ENCODE data around the gene TSPAN9.

The TSPAN9 gene

DNA sequence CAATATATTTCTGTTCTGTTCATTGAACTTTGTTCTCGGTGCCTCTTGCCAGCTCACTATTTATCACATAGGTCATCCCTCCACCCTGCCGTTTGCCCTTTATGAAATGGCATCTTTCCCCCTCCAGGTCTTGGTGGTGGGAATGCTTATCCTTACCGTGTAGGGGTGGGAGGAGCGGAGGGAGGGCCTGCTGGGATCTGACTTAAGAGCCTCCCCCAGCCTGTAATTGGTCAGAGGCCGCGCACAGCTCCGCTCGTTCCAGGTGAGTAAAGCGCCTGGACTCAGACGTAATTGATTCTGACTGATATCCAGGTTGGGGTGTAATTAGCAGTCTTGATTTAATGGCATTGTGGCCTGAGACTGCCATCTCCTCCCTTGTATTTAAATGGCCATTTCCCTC, 185.3 kb downstream of the TSPAN9 start:
- peaks cover 10% of the 10 kb centered on the region for H3K27me3 ChIP-seq (ENCODE audit: insufficient read depth, poor library complexity, severe bottlenecking)
- DNase-seq (ENCODE audit: low read depth in 1 of 2, low spot score in 1 of 2) = no peak
- no peak overlapping the region for H3K4me3 ChIP-seq (replicated peaks; ENCODE audit: insufficient read depth, low read length)
- no peak for TF ChIP-seq POLR2AphosphoS5 (IDR thresholded peaks at IDR 0.05; ENCODE audit: low read depth)
- TF ChIP-seq SPI1 (IDR thresholded peaks at IDR 0.05; ENCODE audit: borderline replicate concordance, low read depth) = no peak
- TF ChIP-seq, protein P1, sequence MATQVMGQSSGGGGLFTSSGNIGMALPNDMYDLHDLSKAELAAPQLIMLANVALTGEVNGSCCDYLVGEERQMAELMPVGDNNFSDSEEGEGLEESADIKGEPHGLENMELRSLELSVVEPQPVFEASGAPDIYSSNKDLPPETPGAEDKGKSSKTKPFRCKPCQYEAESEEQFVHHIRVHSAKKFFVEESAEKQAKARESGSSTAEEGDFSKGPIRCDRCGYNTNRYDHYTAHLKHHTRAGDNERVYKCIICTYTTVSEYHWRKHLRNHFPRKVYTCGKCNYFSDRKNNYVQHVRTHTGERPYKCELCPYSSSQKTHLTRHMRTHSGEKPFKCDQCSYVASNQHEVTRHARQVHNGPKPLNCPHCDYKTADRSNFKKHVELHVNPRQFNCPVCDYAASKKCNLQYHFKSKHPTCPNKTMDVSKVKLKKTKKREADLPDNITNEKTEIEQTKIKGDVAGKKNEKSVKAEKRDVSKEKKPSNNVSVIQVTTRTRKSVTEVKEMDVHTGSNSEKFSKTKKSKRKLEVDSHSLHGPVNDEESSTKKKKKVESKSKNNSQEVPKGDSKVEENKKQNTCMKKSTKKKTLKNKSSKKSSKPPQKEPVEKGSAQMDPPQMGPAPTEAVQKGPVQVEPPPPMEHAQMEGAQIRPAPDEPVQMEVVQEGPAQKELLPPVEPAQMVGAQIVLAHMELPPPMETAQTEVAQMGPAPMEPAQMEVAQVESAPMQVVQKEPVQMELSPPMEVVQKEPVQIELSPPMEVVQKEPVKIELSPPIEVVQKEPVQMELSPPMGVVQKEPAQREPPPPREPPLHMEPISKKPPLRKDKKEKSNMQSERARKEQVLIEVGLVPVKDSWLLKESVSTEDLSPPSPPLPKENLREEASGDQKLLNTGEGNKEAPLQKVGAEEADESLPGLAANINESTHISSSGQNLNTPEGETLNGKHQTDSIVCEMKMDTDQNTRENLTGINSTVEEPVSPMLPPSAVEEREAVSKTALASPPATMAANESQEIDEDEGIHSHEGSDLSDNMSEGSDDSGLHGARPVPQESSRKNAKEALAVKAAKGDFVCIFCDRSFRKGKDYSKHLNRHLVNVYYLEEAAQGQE (IDR thresholded peaks at IDR 0.05; ENCODE audit: insufficient replicate concordance, low read depth) = no peak
- no peak for TF ChIP-seq GABPA (IDR thresholded peaks at IDR 0.05; ENCODE audit: low read depth)
- TF ChIP-seq, protein P2, sequence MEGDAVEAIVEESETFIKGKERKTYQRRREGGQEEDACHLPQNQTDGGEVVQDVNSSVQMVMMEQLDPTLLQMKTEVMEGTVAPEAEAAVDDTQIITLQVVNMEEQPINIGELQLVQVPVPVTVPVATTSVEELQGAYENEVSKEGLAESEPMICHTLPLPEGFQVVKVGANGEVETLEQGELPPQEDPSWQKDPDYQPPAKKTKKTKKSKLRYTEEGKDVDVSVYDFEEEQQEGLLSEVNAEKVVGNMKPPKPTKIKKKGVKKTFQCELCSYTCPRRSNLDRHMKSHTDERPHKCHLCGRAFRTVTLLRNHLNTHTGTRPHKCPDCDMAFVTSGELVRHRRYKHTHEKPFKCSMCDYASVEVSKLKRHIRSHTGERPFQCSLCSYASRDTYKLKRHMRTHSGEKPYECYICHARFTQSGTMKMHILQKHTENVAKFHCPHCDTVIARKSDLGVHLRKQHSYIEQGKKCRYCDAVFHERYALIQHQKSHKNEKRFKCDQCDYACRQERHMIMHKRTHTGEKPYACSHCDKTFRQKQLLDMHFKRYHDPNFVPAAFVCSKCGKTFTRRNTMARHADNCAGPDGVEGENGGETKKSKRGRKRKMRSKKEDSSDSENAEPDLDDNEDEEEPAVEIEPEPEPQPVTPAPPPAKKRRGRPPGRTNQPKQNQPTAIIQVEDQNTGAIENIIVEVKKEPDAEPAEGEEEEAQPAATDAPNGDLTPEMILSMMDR (IDR thresholded peaks at IDR 0.05; ENCODE audit: insufficient read depth, low read length) = no peak
- H3K27ac ChIP-seq (replicated peaks) = no peak overlapping the region

GRCh38 chr12:3263282-3263681, 186.1 kb downstream of the TSPAN9 start:
- Histone ChIP-seq H3K27me3 (ENCODE audit: insufficient read depth, poor library complexity, severe bottlenecking) (peaks cover 10% of the 10 kb centered on the region), H3K27ac (replicated peaks) (no peak overlapping the region), H3K4me3 (replicated peaks; ENCODE audit: insufficient read depth, low read length) (no peak overlapping the region)
- TF ChIP-seq GABPA (IDR thresholded peaks at IDR 0.05; ENCODE audit: low read depth) (no peak), POLR2AphosphoS5 (IDR thresholded peaks at IDR 0.05; ENCODE audit: low read depth) (no peak), SPI1 (IDR thresholded peaks at IDR 0.05; ENCODE audit: borderline replicate concordance, low read depth) (no peak)
- TF ChIP-seq, protein P1 (IDR thresholded peaks at IDR 0.05; ENCODE audit: insufficient replicate concordance, low read depth) = no peak
- TF ChIP-seq, protein P2 (IDR thresholded peaks at IDR 0.05; ENCODE audit: insufficient read depth, low read length) = no peak
- DNase-seq (ENCODE audit: low read depth in 1 of 2, low spot score in 1 of 2) = no peak

GRCh38 chr12:3263939-3264922, 187.1 kb downstream of the TSPAN9 start:
- no peak overlapping the region for H3K4me3 ChIP-seq (replicated peaks; ENCODE audit: insufficient read depth, low read length)
- H3K27ac ChIP-seq (replicated peaks) = no peak overlapping the region
- TF ChIP-seq, protein P2 (IDR thresholded peaks at IDR 0.05; ENCODE audit: insufficient read depth, low read length) = no peak
- TF ChIP-seq SPI1 (IDR thresholded peaks at IDR 0.05; ENCODE audit: borderline replicate concordance, low read depth) (no peak), GABPA (IDR thresholded peaks at IDR 0.05; ENCODE audit: low read depth) (no peak), POLR2AphosphoS5 (IDR thresholded peaks at IDR 0.05; ENCODE audit: low read depth) (no peak)
- TF ChIP-seq, protein P1 (IDR thresholded peaks at IDR 0.05; ENCODE audit: insufficient replicate concordance, low read depth) = no peak
- H3K27me3 ChIP-seq (ENCODE audit: insufficient read depth, poor library complexity, severe bottlenecking) = peaks cover 10% of the 10 kb centered on the region
- no peak for DNase-seq (ENCODE audit: low read depth in 1 of 2, low spot score in 1 of 2)
